Measurements from ENCODE around the gene GOLGA2. TPM values are rescaled to one million over a fixed set of nuclear protein-coding genes. Genes with fewer than 3 reads are reported as not detected.

Gene GOLGA2
- total and polyA plus RNA-seq, 2 of the 13 experiments (the other 11 are each of a cell fraction or from before 2014, with no cell fraction given) = 45.3 to 45.8 TPM

GRCh38 chr9:128232528-128233428 is 43.0 kb downstream of the GOLGA2 start:
- no peaks in the 10 kb centered on the region for H3K9me3 ChIP-seq (ENCODE audit: low read length)
- ATAC-seq = peak; percentile 60
- no peak overlapping the region for H3K9ac ChIP-seq (ENCODE audit: insufficient read depth, low read depth, low read length)
- H3K4me1 ChIP-seq (ENCODE audit: insufficient read depth, low read length) = no peaks in the 10 kb centered on the region
- no peaks in the 10 kb centered on the region for H3K36me3 ChIP-seq (replicated peaks in 1 of 2; ENCODE audit: control insufficient read depth in 1 of 2, insufficient read depth in 2 of 2, low read length in 2 of 2)
- CTCF ChIA-PET (ENCODE audit: low intra/inter-chr PET ratio, low total read pairs) = no interaction called here
- no peak overlapping the region for H3K4me2 ChIP-seq (ENCODE audit: low read depth, low read length)
- FAIRE-seq = no peak
- POLR2A ChIA-PET = no interaction called here
- no peak overlapping the region for H3K4me3 ChIP-seq (replicated peaks in 1 of 3; ENCODE audit: insufficient read depth in 1 of 3, low read depth in 2 of 3, low read length in 3 of 3)
- H4K20me1 ChIP-seq (ENCODE audit: insufficient read depth, low read length) = no peaks in the 10 kb centered on the region
- peaks cover 5 to 30% of the 10 kb centered on the region in 2 experiments; a peak in 3 of 5 replicates for H3K27me3 ChIP-seq (ENCODE audit: control insufficient read depth in 1 of 2, insufficient read depth in 2 of 2, low read length in 2 of 2)
- intact Hi-C loops (cut with micrococcal nuclease; ENCODE audit: unreplicated experiment) (no loop called here), in situ Hi-C loops (cut with HindIII; ENCODE audit: extremely low pct_ligation_motif_present, low pct_unique_long_range_greater_than_20kb) (no loop called here)
- WGBS (ENCODE audit: low lambda C conversion rate) = 35% methylated on average over 10 of the region's 22 CpGs
- H3K27ac ChIP-seq (ENCODE audit: extremely low read length, insufficient read depth, low read length) = no peak overlapping the region
- TF ChIP-seq ZNF800 (CRISPR knock-in tag; IDR thresholded peaks at IDR 0.05) (no peak), KAT2B (IDR thresholded peaks at IDR 0.05; ENCODE audit: borderline replicate concordance, low read depth, low read length) (no peak), ZNF124 (CRISPR knock-in tag; IDR thresholded peaks at IDR 0.05) (no peak)
- DNase-seq (ENCODE audit: low spot score) = no peak
- no peaks in the 10 kb centered on the region for H3K79me2 ChIP-seq (ENCODE audit: insufficient read depth, low read length)
- no TSS peak for BruUV-seq (replicated peaks)
- no peak overlapping the region for H2AFZ ChIP-seq (ENCODE audit: low read length)

All from HepG2 (cell line).